K562 (cell line): ENCODE data around the gene SMYD2. TPM values are rescaled to one million over a fixed set of nuclear protein-coding genes. Genes with fewer than 3 reads are reported as not detected.

Experiments used
- ATAC-seq: fragments of 200-7000 bp; cut with Tn5 transposase; 3 replicates; pipeline ENCODE4 v1.9.1; 2020; ENCODE audit warnings: moderate library complexity
- BruUV-seq: library from RNA; stranded (reverse); fragments of 400-500 nt; replicated peaks from 2 replicates; lab custom pipeline; 2021; lab: Mats Ljungman, UMichigan
- CTCF ChIA-PET: fragments of 300-600 bp; formaldehyde crosslinking; extraction: SDS; loops from one replicate; lab custom pipeline; 2021; ENCODE audit warnings: low intra/inter-chr PET ratio; lab: Yijun Ruan, JAX
- POLR2A ChIA-PET: fragments of 300-600, 350-650 bp; sonication (Branson Sonifier 250); formaldehyde crosslinking; extraction: SDS; loops from one replicate; lab custom pipeline; 2021; ENCODE audit warnings: antibody characterized with exemption, inconsistent platforms; lab: Yijun Ruan, JAX
- DNase-seq, 4 experiments: peaks; one replicate each; pipeline versions ENCODE4 v3.0.0 to v3.0.0-alpha.2; 2011 to 2018; ENCODE audit warnings: low spot score in 3 of 4, mixed read lengths in 3 of 4; ENCODE audit errors: extremely low read depth in 1 of 4
- FAIRE-seq: peaks from 2 replicates; lab custom pipeline; 2011; peaks lifted over from hg19 to GRCh38; lab: Jason Lieb, UNC
- H2AFZ ChIP-seq: 2 replicates; pipeline ENCODE4 v1.6.0; 2011; ENCODE audit warnings: low read depth, low read length, control low read depth, inconsistent platforms
- H3K27ac ChIP-seq: fragments of 200-600 bp; 3 replicates; pipeline ENCODE4 v1.8.0; 2011; ENCODE audit warnings: low read depth, mild to moderate bottlenecking, control low read depth, inconsistent platforms, low read length, moderate library complexity, mixed read lengths; ENCODE audit errors: extremely low read depth
- H3K27me3 ChIP-seq, 2 experiments: fragments of 300-600 bp in 1 of 2; 2 replicates in 1 of 2; 3 replicates in 1 of 2; pipeline versions ENCODE4 v1.6.0 to v1.8.0; 2011; ENCODE audit warnings: inconsistent platforms in 2 of 2, low read length in 2 of 2, mild to moderate bottlenecking in 1 of 2, mixed read lengths in 1 of 2, moderate library complexity in 1 of 2; ENCODE audit not compliant: control insufficient read depth in 2 of 2, insufficient read depth in 2 of 2
- H3K36me3 ChIP-seq: fragments of 300-600 bp; 3 replicates; pipeline ENCODE4 v1.8.0; 2011; ENCODE audit warnings: mild to moderate bottlenecking, low read length, inconsistent platforms; ENCODE audit not compliant: control insufficient read depth, insufficient read depth
- H3K4me1 ChIP-seq, 2 experiments: fragments of 200-600 bp in 1 of 2; replicated peaks in 1 of 2; 2 replicates in 1 of 2; 3 replicates in 1 of 2; pipeline versions ENCODE4 v1.5.1 to v1.8.0; 2011; ENCODE audit warnings: inconsistent platforms in 2 of 2, low read length in 2 of 2, mild to moderate bottlenecking in 1 of 2, mixed read lengths in 1 of 2, moderate library complexity in 1 of 2; ENCODE audit not compliant: control insufficient read depth in 2 of 2, insufficient read depth in 2 of 2
- H3K4me2 ChIP-seq: 2 replicates; pipeline ENCODE4 v1.6.1; 2011; ENCODE audit warnings: low read length, control low read depth, inconsistent platforms, mixed read lengths; ENCODE audit not compliant: insufficient read depth
- H3K4me3 ChIP-seq: fragments of 200-600 bp; sonication (generic), shearing (Covaris generic); 2 replicates; pipeline ENCODE4 v1.5.1; 2016; ENCODE audit warnings: control low read depth, inconsistent platforms
- H3K79me2 ChIP-seq: fragments of 200-600 bp; 3 replicates; pipeline ENCODE4 v1.8.0; 2011; ENCODE audit warnings: low read length, inconsistent platforms; ENCODE audit not compliant: control insufficient read depth, insufficient read depth
- H3K9ac ChIP-seq, 2 experiments: 2 replicates each; pipeline versions ENCODE4 v1.6.0 to v1.6.1; 2011; ENCODE audit warnings: low read depth in 2 of 2, low read length in 2 of 2, control low read depth in 1 of 2, inconsistent platforms in 1 of 2, mild to moderate bottlenecking in 1 of 2, mixed read lengths in 1 of 2; ENCODE audit not compliant: insufficient read depth in 1 of 2
- H3K9me1 ChIP-seq: one replicate; pipeline ENCODE4 v1.6.0; 2011; ENCODE audit warnings: inconsistent platforms, mild to moderate bottlenecking, low read length, moderate library complexity; ENCODE audit not compliant: control insufficient read depth, insufficient read depth
- H3K9me3 ChIP-seq: replicated peaks from 2 replicates; pipeline ENCODE4 v1.5.1; 2011; ENCODE audit warnings: low read depth, low read length, inconsistent platforms; ENCODE audit not compliant: control insufficient read depth, insufficient read depth
- H4K20me1 ChIP-seq: replicated peaks from 2 replicates; pipeline ENCODE4 v1.6.1; 2011; ENCODE audit warnings: low read length, inconsistent platforms, mixed read lengths; ENCODE audit not compliant: control insufficient read depth, insufficient read depth
- CXXC5 ChIP-seq: fragments of 250-450 bp; sonication (Bioruptor Pico); IDR thresholded peaks from 2 replicates; pipeline ENCODE4 v1.8.0; 2022; ENCODE audit warnings: inconsistent platforms, mild to moderate bottlenecking, moderate library complexity
- ZFP30 ChIP-seq: fragments of 250-450 bp; sonication (Bioruptor Pico); IDR thresholded peaks from 2 replicates; pipeline ENCODE4 v1.8.0; 2022; ENCODE audit warnings: moderate library complexity, mild to moderate bottlenecking, inconsistent platforms, borderline replicate concordance
- WGBS: fragments of 100-300 bp; shearing (Covaris generic); methylation state at CpG from one replicate; pipeline ENCODE4 v1.1.6; 2016; ENCODE audit warnings: low coverage, mixed read lengths; ENCODE audit not compliant: insufficient coverage; ENCODE audit errors: missing lambda C conversion rate; 5-methylcytosine and 5-hydroxymethylcytosine counted together
- in situ Hi-C: fragments of 300-500 bp; cut with MboI; formaldehyde crosslinking; loops from 4 replicates; pipeline ENCODE4 v1.15.0; 2018; ENCODE audit warnings: inconsistent platforms, mixed read lengths
- intact Hi-C: fragments of 100-400 bp; cut with micrococcal nuclease; formaldehyde crosslinking; loops from 2 replicates; pipeline ENCODE4 v1.14.2; 2022
- polyA plus RNA-seq, 8 experiments: library from polyadenylated mRNA; depleted of rRNA in 4 of 8; stranded (reverse) in 5 of 8; unstranded in 3 of 8; fragments of >200 nt; fragmentation: Nextera tagmentation in 2 of 8; fragmentation: Illumina TruSeq in 1 of 8; extraction: Ambion mirVana in 2 of 8; extraction: Trizol in 1 of 8; gene quantifications; 2 replicates each; pipeline versions ENCODE4 v1.2.1 to v1.2.3, GENCODE V29; 2011 to 2014; ENCODE audit warnings: inconsistent platforms in 1 of 8, missing spikeins in 1 of 8
- total RNA-seq, 7 experiments: library from RNA; depleted of rRNA in 6 of 7; stranded (reverse); fragments of >200 nt in 6 of 7; fragmentation: Illumina TruSeq in 2 of 7; extraction: Trizol in 2 of 7; gene quantifications; 2 replicates each; pipeline versions ENCODE4 v1.2.1 to v1.2.3, GENCODE V29; 2011 to 2021; ENCODE audit warnings: low replicate concordance in 1 of 7
- TF ChIP-seq, protein P1 (sequence below), 2 experiments: fragments of 450-650 bp in 1 of 2; sonication (generic) in 1 of 2; formaldehyde crosslinking; conservative IDR thresholded peaks; 2 replicates each; pipeline versions ENCODE4 v1.4.0 to v1.8.1; 2020 to 2022; ENCODE audit warnings: mild to moderate bottlenecking in 1 of 2, missing genetic modification reagents in 1 of 2
- TF ChIP-seq, protein P2 (sequence below): sonication (generic); formaldehyde crosslinking; IDR thresholded peaks from 2 replicates; pipeline ENCODE4 v1.8.1; 2022; ENCODE audit warnings: missing genetic modification reagents

The SMYD2 gene
- total and polyA plus RNA-seq, 9 of the 15 experiments (the other 6 are each of a cell fraction or from before 2014, with no cell fraction given) = 13.8 to 81.3 (median 39.9) TPM

DNA sequence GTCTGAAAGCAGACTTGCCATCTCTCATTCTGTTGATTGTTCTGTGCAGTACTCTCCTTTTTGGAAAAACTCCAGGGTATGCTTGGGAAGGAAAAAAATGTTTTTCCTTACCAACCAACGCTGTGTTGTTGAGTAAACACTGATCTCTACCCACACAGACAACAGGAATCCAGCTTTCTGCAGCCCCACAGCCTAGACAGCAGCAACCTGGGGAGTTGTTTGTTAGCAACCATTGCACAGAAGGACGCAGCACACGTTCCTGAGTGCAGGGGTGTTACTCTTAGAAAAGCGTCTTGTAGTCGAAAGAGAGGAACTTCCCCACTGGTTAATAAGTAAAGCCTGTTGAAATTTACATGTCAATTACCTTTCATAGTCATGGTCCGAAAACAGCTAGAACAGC, 56.6 kb downstream of the SMYD2 start:
- CTCF ChIA-PET = no interaction called here
- Histone ChIP-seq H4K20me1 (no peaks in the 10 kb centered on the region), H3K4me2 (no peak overlapping the region), H3K27me3 (no peaks in the 10 kb centered on the region), H3K9ac (no peak overlapping the region), H3K9me1 (no peaks in the 10 kb centered on the region), H3K4me1 (no peaks in the 10 kb centered on the region), H3K9me3 (no peaks in the 10 kb centered on the region), H2AFZ (no peak overlapping the region), H3K27ac (no peak overlapping the region), H3K4me3 (no peak overlapping the region), H3K36me3 (peaks cover 16% of the 10 kb centered on the region; the same call in 1 of the 3 replicates), H3K79me2 (no peaks in the 10 kb centered on the region)
- no peak for ATAC-seq
- intact Hi-C loops (no loop called here), in situ Hi-C loops (loop anchor here (5.0 kb wide), 1 partner anchor 250 kb away; no protein-coding TSS in a partner anchor)
- POLR2A ChIA-PET = interaction anchor here (0.9 kb wide), 1 partner anchor 12 kb away, joined by 3 read pairs; no protein-coding TSS in a partner anchor
- DNase-seq = no peak
- no TSS peak for BruUV-seq
- TF ChIP-seq ZFP30 (CRISPR knock-in tag) (no peak), CXXC5 (CRISPR knock-in tag) (no peak)
- TF ChIP-seq, protein P1, sequence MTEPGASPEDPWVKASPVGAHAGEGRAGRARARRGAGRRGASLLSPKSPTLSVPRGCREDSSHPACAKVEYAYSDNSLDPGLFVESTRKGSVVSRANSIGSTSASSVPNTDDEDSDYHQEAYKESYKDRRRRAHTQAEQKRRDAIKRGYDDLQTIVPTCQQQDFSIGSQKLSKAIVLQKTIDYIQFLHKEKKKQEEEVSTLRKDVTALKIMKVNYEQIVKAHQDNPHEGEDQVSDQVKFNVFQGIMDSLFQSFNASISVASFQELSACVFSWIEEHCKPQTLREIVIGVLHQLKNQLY (CRISPR knock-in tag; conservative IDR thresholded peaks at IDR 0.05) = no peak
- TF ChIP-seq, protein P2, sequence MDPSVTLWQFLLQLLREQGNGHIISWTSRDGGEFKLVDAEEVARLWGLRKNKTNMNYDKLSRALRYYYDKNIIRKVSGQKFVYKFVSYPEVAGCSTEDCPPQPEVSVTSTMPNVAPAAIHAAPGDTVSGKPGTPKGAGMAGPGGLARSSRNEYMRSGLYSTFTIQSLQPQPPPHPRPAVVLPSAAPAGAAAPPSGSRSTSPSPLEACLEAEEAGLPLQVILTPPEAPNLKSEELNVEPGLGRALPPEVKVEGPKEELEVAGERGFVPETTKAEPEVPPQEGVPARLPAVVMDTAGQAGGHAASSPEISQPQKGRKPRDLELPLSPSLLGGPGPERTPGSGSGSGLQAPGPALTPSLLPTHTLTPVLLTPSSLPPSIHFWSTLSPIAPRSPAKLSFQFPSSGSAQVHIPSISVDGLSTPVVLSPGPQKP (CRISPR knock-in tag) = no peak
- no peak for FAIRE-seq
- WGBS = 85% methylated on average over 6 of the region's 6 CpGs
